ENCODE data around the gene CSF1R.

The CSF1R gene

GRCh38 chr5:150120617-150121447, 34.5 kb upstream of the CSF1R start:
- DNase-seq (ENCODE audit: low spot score), result no peak

GRCh38 chr5:150120062-150120441, 33.7 kb upstream of the CSF1R start:
- DNase-seq (ENCODE audit: low spot score), result peak; percentile 42

- peak; percentile 44 for DNase-seq (ENCODE audit: low spot score)
Observed at GRCh38 chr5:150119421-150120061, 33.2 kb upstream of the CSF1R start.

- no peak for DNase-seq (ENCODE audit: low spot score)
Observed at GRCh38 chr5:150118561-150119229, 32.3 kb upstream of the CSF1R start.

- DNase-seq (ENCODE audit: low spot score), result peak; percentile 53
Observed at GRCh38 chr5:150117945-150118560, 31.7 kb upstream of the CSF1R start.

GRCh38 chr5:150116667-150117400, 30.5 kb upstream of the CSF1R start:
- no peak for DNase-seq (ENCODE audit: low spot score)

- no peak for DNase-seq (ENCODE audit: low spot score)
Observed at GRCh38 chr5:150114773-150115408, 28.5 kb upstream of the CSF1R start.

GRCh38 chr5:150114102-150114641, 27.8 kb upstream of the CSF1R start:
- DNase-seq (ENCODE audit: low spot score), result peak; percentile 66

- DNase-seq (ENCODE audit: low spot score), result peak; percentile 62
Observed at GRCh38 chr5:150113047-150113744, 26.8 kb upstream of the CSF1R start.

- peak; percentile 64 for DNase-seq (ENCODE audit: low spot score)
Observed at GRCh38 chr5:150112201-150113046, 26.1 kb upstream of the CSF1R start.

GRCh38 chr5:150111122-150111521, 24.8 kb upstream of the CSF1R start:
- peak; percentile 50 for DNase-seq (ENCODE audit: low spot score)

GRCh38 chr5:150109921-150110320, 23.6 kb upstream of the CSF1R start:
- DNase-seq (ENCODE audit: low spot score), result no peak

GRCh38 chr5:150108711-150109514, 22.6 kb upstream of the CSF1R start:
- peak; percentile 64 for DNase-seq (ENCODE audit: low spot score)

- DNase-seq (ENCODE audit: low spot score), result no peak
Observed at GRCh38 chr5:150107909-150108447, 21.6 kb upstream of the CSF1R start.

GRCh38 chr5:150106674-150107426, 20.5 kb upstream of the CSF1R start:
- no peak for DNase-seq (ENCODE audit: low spot score)

GRCh38 chr5:150105928-150106615, 19.7 kb upstream of the CSF1R start:
- no peak for DNase-seq (ENCODE audit: low spot score)

GRCh38 chr5:150104550-150104870, 18.2 kb upstream of the CSF1R start:
- DNase-seq (ENCODE audit: low spot score), result no peak
